GM19238 (cell line): ENCODE results near the gene GALNT18.

Experiments
- DNase-seq: peaks from one replicate; pipeline ENCODE4 v3.0.0; 2011; ENCODE audit warnings: low spot score; ENCODE audit not compliant: insufficient read length

The GALNT18 gene

DNA sequence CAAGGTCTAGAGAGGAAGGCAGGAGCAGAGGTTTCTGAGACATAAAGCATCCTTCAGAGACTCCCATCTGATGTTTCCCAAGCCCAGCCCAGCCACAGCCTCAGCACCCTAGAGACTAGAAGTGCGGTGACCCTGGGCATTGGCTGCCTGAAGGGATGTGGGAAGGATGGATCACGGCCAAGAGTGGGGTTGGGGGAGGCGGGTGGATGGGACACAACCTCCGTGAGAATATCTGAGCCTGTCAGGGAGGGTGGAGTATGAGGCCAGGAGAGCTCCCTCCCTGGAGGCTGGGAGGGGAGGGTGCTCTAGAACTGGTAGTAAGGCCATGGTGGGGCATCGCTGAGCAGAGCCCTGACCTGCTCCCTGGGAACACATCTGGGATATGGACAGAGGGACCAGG, 340.2 kb downstream of the GALNT18 start:
- no peak for DNase-seq

- no peak for DNase-seq
These were observed 341.0 kb downstream of the GALNT18 start for GRCh38 chr11:11280826-11281225.

- no peak for DNase-seq
These were observed 341.7 kb downstream of the GALNT18 start for GRCh38 chr11:11279956-11280689.

DNA sequence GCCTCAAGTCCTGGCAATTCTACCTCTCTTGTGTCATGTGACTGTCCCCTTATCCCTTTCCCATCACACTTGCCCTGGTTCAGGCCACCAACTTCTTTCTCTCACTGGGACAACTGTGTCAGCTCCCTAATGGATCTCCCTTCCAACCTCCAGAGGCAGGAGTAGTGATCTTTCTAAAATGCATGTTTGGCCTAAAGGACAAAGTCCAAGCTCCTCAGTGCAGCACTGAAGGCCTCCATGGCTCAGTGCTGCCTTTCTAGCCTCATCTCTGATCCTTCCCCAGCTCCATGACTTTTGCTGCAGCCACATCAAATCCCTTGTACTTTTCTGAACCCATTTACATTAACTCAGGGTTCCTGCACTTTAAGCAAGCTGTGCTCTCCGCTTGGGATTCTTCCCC, 349.6 kb downstream of the GALNT18 start:
- DNase-seq, result no peak

GRCh38 chr11:11270236-11270775, 351.5 kb downstream of the GALNT18 start:
- DNase-seq, result no peak

DNA sequence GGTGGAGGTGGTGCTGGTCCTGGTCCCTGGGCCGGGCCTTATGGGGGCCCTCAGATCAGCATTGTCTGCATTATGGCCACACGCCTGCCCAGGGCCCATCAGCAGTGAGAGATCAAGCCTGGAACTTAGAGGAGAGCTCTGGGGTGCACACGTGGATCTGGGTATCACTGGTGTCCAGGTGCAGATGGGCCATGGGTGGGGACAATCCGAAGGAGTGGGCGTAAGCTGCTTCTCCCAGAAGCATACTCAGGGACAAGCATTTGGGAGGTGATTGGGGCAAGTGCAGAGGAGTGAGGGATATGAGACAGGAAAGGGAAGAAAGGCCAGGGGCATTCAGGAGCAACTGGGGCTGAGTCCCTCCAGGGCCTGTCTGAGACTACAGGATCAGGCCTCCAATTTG, 353.1 kb downstream of the GALNT18 start:
- no peak for DNase-seq

GRCh38 chr11:11268119-11268518, 353.7 kb downstream of the GALNT18 start:
- DNase-seq, result no peak

DNA sequence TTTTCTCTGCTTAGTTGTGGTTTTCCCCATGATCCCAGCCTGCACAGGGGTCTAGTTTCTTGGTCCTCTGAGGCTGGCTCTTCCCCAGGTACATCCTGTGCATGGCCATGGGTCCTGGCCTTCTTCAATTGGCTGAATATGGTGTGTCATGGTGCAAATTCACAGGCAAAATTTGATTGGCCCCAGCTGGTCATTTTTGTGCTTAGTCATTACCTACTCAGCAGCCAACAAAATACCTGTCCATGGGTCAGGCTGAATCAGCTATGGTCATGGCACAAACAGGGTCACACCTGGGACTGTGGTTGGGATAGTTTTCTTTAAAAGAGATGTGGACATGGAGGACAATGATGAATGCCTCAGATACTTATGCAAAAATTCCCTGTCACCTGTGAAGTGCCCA, 354.5 kb downstream of the GALNT18 start:
- no peak for DNase-seq

DNA sequence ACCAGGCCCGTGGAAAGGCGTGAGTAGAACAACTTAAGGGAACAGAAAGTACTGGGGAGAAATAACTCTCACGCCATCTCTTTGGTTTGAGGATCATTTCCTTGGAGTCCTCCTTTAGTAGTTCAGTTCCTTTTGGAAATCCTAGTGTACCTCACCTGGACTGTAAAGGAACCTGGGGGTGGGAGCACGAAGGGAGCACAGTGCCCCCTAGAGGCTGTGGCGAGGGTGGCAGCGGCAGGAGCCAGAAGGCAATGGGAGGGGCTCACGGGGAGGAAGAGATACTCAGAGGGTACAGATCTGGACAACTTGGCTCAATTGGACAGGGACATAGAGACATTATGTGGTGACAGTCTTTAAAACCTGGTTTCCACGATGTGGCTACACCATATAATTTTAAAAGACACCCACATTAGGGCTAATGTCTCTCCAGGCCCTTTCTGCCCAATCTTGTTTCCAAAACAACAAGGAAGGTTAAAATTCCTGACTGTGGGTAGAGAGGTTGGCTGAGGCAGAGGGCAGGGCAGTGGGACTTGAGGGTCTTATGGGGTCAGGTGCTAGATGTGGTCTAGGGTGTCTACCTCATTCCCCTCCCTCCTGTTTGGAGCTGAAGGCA, 355.7 kb downstream of the GALNT18 start:
- peak; percentile 72 for DNase-seq

DNA sequence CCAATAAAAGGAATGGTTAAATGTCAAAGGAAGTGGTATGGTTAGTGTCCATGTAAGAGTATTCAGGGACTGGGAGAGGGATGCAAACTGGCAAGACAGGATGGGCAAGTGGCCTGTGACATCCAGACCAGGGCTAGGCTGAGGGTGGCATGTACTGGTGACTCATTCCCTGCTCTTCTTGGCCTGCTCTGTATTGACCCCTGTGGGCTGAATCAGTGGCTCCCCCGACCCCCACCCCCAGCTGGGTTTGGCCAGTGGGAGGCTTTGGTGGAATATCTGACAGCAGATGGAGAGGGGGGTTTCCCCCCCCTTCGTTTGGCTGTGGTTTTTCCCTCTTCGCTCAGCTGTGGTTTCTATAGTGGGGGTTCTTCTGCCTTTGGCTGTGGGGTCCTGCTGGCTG, 356.5 kb downstream of the GALNT18 start:
- no peak for DNase-seq

GRCh38 chr11:11263238-11264005, 358.4 kb downstream of the GALNT18 start:
- DNase-seq, result no peak

DNA sequence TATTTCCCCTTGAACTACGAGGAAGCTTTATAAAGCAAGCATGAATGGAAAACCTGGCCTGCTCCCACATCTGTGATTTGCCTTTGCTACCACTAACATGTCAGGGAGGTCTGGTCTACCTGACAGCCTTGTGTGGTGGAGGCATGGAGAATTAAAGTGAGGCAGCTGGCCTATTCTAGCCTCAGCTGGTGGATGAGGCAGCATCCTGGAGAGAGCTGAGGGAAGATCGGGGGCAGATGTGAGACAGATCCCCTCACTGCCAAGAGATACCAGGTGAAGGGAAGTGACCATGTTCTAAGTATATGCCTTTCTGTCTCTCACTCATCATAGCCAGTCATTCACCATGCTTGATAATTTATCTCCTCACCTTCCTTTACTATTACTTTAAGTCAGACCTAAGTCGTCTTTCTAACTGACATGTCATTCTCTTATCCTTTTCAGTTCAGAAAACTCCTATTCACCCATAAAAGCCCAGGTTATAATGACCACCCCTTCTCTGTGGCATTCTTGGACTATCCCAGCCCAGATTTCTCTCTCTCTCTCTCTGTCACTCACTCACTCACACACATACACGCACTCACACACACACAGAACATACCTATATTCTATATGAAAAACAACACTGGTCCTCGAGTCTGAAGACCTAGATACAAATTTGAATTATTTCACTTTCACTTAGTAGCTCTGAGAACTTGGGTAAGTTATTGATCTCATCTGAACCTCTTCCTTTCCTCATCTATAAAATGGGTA, 359.5 kb downstream of the GALNT18 start:
- DNase-seq, result no peak

DNA sequence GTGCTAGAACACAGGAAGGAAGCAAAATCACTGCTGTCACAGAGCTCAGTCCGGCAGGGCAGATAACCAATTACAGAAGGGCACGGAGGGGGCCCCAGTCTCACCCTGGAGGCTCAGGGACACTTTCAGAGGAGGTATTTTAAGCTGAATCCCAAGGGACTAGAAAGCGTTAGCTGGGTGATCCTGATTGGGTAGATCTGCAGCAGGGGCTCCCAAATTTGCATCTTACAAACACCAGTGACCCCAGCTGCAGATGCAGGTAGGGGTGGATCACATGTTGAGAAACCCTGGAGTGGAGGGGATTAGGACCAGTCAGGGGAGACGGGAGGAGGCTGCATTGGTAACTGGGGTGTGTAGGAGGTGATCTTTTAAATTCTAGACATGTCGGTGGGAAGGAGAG, 360.2 kb downstream of the GALNT18 start:
- DNase-seq, result no peak

DNA sequence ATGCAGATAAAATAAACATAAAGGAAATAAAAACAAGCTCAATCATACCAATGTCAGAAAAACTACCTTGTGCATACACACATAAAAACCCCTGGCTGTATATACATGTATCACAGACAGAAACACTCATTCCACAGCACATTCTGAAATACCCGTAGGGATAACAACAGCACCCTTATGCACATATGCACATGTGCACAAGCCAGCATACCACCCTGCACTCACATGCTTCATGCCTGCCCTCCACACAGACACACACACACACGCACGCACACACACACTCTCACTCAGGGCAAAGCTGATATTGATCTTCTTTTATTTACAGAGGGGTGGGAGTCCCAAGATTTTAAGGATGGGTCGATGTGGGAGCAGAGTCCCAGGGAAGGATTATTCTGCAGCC, 360.9 kb downstream of the GALNT18 start:
- DNase-seq, result no peak

DNA sequence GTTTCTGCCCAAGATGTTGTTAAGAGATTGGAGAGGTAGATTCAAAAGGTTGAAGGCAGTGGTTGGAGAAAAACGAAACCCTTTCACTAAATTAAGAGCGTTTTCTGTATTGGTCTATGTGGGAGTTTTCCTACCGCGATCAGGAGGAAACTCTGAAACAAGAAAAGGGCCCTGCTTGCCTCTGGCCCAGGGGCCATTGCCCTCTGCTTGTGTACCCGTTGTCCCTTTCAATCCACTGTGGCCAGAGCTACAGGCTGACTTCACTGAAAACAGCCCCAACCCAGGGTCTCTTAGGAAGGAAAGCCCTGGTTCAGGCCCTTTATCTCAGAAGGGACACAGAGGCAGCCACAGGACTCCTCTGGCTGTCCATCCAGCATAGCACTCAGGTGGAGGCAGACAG, 367.8 kb downstream of the GALNT18 start:
- DNase-seq, result no peak

GRCh38 chr11:11253497-11253896, 368.3 kb downstream of the GALNT18 start:
- DNase-seq, result no peak

GRCh38 chr11:11252403-11252802, 369.4 kb downstream of the GALNT18 start:
- DNase-seq, result no peak

- DNase-seq, result no peak
These were observed 370.3 kb downstream of the GALNT18 start for GRCh38 chr11:11251394-11251970.

DNA sequence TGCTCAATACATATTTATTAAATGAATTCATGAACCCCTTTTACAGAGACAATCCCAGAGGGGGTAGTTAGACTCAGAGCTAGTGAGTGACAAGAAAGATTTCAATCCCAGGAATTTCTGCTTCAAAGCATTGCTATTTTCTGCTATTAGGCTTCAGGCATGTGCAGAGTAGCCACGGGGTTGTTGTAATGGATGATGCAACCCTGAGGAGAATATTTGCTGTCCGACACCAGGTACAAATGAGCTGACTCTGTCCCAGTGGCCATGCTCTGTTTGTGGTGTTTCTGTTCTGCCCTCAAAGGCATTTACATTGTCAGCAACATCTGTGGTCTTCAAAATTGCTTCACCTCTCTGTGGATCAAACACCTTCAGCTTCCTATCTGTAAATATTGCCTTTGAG, 371.3 kb downstream of the GALNT18 start:
- DNase-seq, result no peak

DNA sequence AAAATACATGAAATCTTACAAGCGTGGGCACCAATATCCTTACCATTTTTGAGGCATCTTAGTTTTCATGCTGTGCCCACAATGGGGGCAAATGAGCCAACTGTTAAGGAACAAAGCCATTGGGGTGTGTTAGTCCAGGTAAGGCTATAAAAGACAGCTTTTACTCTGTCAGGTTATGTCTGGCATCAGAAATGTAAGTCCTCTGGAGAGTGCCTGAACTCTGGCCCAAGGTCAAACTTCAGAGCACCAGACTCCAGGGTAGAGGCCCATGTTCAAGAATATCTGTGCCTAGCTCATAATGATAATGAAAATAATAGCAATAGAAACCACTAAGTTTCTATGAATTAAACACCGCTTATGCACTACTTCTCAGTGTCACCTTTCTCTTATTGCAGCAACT, 374.2 kb downstream of the GALNT18 start:
- DNase-seq, result no peak

DNA sequence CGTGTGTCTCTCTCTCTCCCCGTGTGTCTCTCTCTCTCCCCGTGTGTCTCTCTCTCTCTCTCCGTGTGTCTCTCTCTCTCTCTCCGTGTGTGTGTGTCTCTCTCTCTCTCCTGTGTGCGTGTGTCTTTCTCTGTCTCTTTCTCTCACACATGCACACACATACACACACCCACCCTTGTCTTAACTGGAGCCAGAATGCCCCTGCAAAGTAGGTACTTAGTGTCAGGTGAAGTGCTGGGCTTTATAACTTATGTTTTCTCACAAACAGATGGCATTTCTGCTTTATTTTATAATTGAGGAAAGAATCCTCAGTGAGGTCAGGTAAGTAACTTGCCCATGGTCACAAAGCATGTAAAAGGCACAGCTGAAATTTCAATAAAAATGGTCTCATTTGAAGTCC, 374.7 kb downstream of the GALNT18 start:
- no peak for DNase-seq
